HepG2 (cell line): Measurements from ENCODE around the gene SLC44A4. TPM values are rescaled to one million over a fixed set of nuclear protein-coding genes. Genes with fewer than 3 reads are reported as not detected.

ENCODE experiments used
- BCL6 ChIP-seq: IDR thresholded peaks from 2 replicates; pipeline ENCODE4 v1.6.1; 2016; ENCODE audit warnings: missing genetic modification reagents, missing compliant biosample characterization
- E2F5 ChIP-seq: sonication (generic); formaldehyde crosslinking; conservative IDR thresholded peaks from 2 replicates; pipeline ENCODE4 v1.4.0; 2020; ENCODE audit warnings: missing genetic modification reagents
- HES4 ChIP-seq: sonication (generic); formaldehyde crosslinking; IDR thresholded peaks from 2 replicates; pipeline ENCODE4 v1.9.0; 2021; ENCODE audit warnings: mild to moderate bottlenecking, missing genetic modification reagents, borderline replicate concordance
- MATR3 ChIP-seq: sonication (generic); formaldehyde crosslinking; IDR thresholded peaks from 2 replicates; pipeline ENCODE4 v1.4.0; 2020; ENCODE audit warnings: missing genetic modification reagents
- MLXIP ChIP-seq: sonication (generic); formaldehyde crosslinking; IDR thresholded peaks from 2 replicates; pipeline ENCODE4 v1.9.0; 2021; ENCODE audit warnings: missing genetic modification reagents, borderline replicate concordance
- NCOR1 ChIP-seq: fragments of 200-600 bp; sonication (generic); IDR thresholded peaks from 2 replicates; pipeline ENCODE4 v1.7.0; 2017; ENCODE audit warnings: antibody characterized with exemption, low read length, borderline replicate concordance
- PCBP2 ChIP-seq: fragments of 200-400 bp; formaldehyde crosslinking; optimal IDR thresholded peaks from 2 replicates; pipeline ENCODE3; 2018; ENCODE audit warnings: low read length, low read depth; ENCODE audit not compliant: poor library complexity, severe bottlenecking
- PRPF4 ChIP-seq: fragments of 200-400 bp; formaldehyde crosslinking; IDR thresholded peaks from 2 replicates; pipeline ENCODE4 v1.6.1; 2016; ENCODE audit warnings: low read length, low read depth; ENCODE audit not compliant: poor library complexity, severe bottlenecking
- SP5 ChIP-seq: IDR thresholded peaks from 2 replicates; pipeline ENCODE4 v1.6.1; 2016; ENCODE audit warnings: low read depth, borderline replicate concordance
- TRIM24 ChIP-seq: sonication (generic); formaldehyde crosslinking; IDR thresholded peaks from 2 replicates; pipeline ENCODE4 v1.8.0; 2022; ENCODE audit warnings: mild to moderate bottlenecking, missing genetic modification reagents
- ZNF281 ChIP-seq: sonication (generic); formaldehyde crosslinking; IDR thresholded peaks from 2 replicates; pipeline ENCODE4 v1.4.0; 2020; ENCODE audit warnings: missing genetic modification reagents, borderline replicate concordance
- ZNF367 ChIP-seq: sonication (generic); formaldehyde crosslinking; IDR thresholded peaks from 2 replicates; pipeline ENCODE4 v1.4.0; 2020; ENCODE audit warnings: missing genetic modification reagents, borderline replicate concordance
- ZNF614 ChIP-seq: IDR thresholded peaks from 2 replicates; pipeline ENCODE4 v1.6.1; 2018; ENCODE audit warnings: missing biosample characterization, missing genetic modification reagents, inconsistent platforms, borderline replicate concordance
- polyA plus RNA-seq, 8 experiments: library from polyadenylated mRNA; depleted of rRNA in 3 of 8; stranded (reverse) in 7 of 8; unstranded in 1 of 8; fragments of >200 nt; fragmentation: Illumina TruSeq in 4 of 8; extraction: Trizol in 4 of 8; gene quantifications; 2 replicates each; pipeline versions ENCODE4 v1.2.1 to v1.2.3, GENCODE V29; 2011 to 2016; ENCODE audit warnings: low read depth in 4 of 8, missing spikeins in 1 of 8, mixed read lengths in 1 of 8; ENCODE audit not compliant: insufficient read depth in 1 of 8
- total RNA-seq, 5 experiments: library from RNA; depleted of rRNA; stranded (reverse); fragments of >200 nt; fragmentation: Illumina TruSeq; extraction: Trizol; gene quantifications; 2 replicates each; pipeline ENCODE4 v1.2.3, GENCODE V29; 2016; ENCODE audit warnings: low read depth in 1 of 5
- TF ChIP-seq, protein P1 (sequence below): sonication (generic); formaldehyde crosslinking; IDR thresholded peaks from 2 replicates; pipeline ENCODE4 v1.5.1; 2020; ENCODE audit warnings: missing genetic modification reagents, mild to moderate bottlenecking, borderline replicate concordance
- TF ChIP-seq, protein P2 (sequence below): IDR thresholded peaks from 2 replicates; pipeline ENCODE4 v1.6.1; 2012; ENCODE audit warnings: low read length, improper control_type of control experiment

Gene SLC44A4
- total and polyA plus RNA-seq, 2 of the 13 experiments (the other 11 are each of a cell fraction or from before 2014, with no cell fraction given): 3.5 to 5.9 TPM

DNA sequence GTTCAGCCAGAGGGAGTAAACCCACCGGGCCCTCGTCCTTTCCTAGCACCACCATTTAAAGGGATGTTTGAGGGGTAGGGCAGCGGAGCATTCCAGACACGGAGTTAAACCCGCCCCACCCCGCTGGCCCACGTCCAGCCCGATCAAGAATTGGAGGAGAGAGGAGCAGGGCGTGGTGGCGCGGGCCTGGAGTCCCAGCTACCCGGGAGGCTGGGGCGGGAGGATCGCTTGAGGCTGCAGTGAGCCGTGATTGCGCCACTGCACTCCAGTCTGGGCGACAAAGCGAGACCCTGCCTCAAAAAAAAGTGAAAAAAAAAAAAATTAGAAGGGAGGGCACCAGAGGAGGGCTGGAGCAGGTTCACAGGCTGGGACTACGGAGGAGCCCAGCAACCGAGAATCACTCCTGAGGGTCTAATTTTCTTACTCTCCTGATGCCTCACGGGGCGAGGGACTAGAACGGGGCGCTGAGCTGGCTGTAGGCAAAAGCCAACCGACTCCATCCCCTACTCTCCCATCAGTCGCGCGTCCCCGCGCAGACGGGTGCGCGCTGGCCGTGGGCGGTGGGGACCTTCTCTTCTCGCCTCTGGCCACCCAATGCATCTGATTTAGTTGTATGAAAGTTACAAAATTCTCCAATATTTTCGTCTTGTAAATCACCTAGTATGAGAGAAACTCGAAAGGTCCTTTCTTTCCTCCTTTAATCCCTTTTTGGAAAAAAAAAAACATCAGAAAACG, 57.3 kb downstream of the SLC44A4 start (continued):
- TF ChIP-seq, protein P1, sequence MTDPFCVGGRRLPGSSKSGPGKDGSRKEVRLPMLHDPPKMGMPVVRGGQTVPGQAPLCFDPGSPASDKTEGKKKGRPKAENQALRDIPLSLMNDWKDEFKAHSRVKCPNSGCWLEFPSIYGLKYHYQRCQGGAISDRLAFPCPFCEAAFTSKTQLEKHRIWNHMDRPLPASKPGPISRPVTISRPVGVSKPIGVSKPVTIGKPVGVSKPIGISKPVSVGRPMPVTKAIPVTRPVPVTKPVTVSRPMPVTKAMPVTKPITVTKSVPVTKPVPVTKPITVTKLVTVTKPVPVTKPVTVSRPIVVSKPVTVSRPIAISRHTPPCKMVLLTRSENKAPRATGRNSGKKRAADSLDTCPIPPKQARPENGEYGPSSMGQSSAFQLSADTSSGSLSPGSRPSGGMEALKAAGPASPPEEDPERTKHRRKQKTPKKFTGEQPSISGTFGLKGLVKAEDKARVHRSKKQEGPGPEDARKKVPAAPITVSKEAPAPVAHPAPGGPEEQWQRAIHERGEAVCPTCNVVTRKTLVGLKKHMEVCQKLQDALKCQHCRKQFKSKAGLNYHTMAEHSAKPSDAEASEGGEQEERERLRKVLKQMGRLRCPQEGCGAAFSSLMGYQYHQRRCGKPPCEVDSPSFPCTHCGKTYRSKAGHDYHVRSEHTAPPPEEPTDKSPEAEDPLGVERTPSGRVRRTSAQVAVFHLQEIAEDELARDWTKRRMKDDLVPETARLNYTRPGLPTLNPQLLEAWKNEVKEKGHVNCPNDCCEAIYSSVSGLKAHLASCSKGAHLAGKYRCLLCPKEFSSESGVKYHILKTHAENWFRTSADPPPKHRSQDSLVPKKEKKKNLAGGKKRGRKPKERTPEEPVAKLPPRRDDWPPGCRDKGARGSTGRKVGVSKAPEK (CRISPR knock-in tag): 0 out of 2 replicates have a peak, but pooled peaks have one; percentile 7
- TF ChIP-seq ZNF367 (CRISPR knock-in tag): no peak
- TF ChIP-seq TRIM24 (CRISPR knock-in tag): no peak
- no peak for TF ChIP-seq PCBP2
- TF ChIP-seq HES4 (CRISPR knock-in tag): no peak
- TF ChIP-seq MATR3 (CRISPR knock-in tag): no peak
- TF ChIP-seq ZNF281 (CRISPR knock-in tag): no peak
- no peak for TF ChIP-seq NCOR1
- no peak for TF ChIP-seq E2F5
- peak; percentile 11; the same call in 1 of the 2 replicates for TF ChIP-seq ZNF614 (CRISPR knock-in tag)
- TF ChIP-seq MLXIP (CRISPR knock-in tag): no peak
- TF ChIP-seq, protein P2, sequence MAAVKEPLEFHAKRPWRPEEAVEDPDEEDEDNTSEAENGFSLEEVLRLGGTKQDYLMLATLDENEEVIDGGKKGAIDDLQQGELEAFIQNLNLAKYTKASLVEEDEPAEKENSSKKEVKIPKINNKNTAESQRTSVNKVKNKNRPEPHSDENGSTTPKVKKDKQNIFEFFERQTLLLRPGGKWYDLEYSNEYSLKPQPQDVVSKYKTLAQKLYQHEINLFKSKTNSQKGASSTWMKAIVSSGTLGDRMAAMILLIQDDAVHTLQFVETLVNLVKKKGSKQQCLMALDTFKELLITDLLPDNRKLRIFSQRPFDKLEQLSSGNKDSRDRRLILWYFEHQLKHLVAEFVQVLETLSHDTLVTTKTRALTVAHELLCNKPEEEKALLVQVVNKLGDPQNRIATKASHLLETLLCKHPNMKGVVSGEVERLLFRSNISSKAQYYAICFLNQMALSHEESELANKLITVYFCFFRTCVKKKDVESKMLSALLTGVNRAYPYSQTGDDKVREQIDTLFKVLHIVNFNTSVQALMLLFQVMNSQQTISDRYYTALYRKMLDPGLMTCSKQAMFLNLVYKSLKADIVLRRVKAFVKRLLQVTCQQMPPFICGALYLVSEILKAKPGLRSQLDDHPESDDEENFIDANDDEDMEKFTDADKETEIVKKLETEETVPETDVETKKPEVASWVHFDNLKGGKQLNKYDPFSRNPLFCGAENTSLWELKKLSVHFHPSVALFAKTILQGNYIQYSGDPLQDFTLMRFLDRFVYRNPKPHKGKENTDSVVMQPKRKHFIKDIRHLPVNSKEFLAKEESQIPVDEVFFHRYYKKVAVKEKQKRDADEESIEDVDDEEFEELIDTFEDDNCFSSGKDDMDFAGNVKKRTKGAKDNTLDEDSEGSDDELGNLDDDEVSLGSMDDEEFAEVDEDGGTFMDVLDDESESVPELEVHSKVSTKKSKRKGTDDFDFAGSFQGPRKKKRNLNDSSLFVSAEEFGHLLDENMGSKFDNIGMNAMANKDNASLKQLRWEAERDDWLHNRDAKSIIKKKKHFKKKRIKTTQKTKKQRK: no peak
- no peak for TF ChIP-seq BCL6 (CRISPR knock-in tag)
- no peak for TF ChIP-seq PRPF4
- TF ChIP-seq SP5 (CRISPR knock-in tag): no peak
